Stimulated activated CD4-positive, alpha-beta T cell treated with anti-CD3 and anti-CD28 coated beads, Interleukin-1b, Interleukin-23, amount 100 ng/mL, for 24 hours (primary cell): ENCODE results near the gene NXF1.
"Not testable (repeated sequence)": the region's sequence is repeated elsewhere in the genome, so short reads cannot be mapped to it uniquely, and the experiment has no call there.

Source experiments
- DNase-seq, 4 experiments: peaks; one replicate each; pipeline ENCODE4 v3.0.0-alpha.2; 2020; ENCODE audit warnings: low read depth in 4 of 4, low spot score in 1 of 4

The NXF1 gene

GRCh38 chr11:62788991-62789390, 16.2 kb downstream of the NXF1 start:
- DNase-seq, result no peak

- peak; percentile 97 to 100 (median 98) for DNase-seq
These were observed 18.1 kb downstream of the NXF1 start, which contains the start of gene TMEM179B for GRCh38 chr11:62787005-62787759. TMEM179B (plus strand) TSS chr11:62787402; CDS start chr11:62787432, 30 bp downstream.

- DNase-seq, result peak; percentile 62 to 77 (median 64)
These were observed 18.8 kb downstream of the NXF1 start for GRCh38 chr11:62786318-62787004.

GRCh38 chr11:62782753-62783152, 22.5 kb downstream of the NXF1 start:
- no peak for DNase-seq

- no peak for DNase-seq
These were observed 26.8 kb downstream of the NXF1 start for GRCh38 chr11:62778441-62778840.

- no peak for DNase-seq
These were observed 27.9 kb downstream of the NXF1 start for GRCh38 chr11:62777389-62777788.

GRCh38 chr11:62775646-62776045, 29.6 kb downstream of the NXF1 start:
- no peak for DNase-seq

GRCh38 chr11:62774407-62774806, 30.8 kb downstream of the NXF1 start:
- no peak for DNase-seq

- peak; percentile 88 to 97 (median 89) for DNase-seq
These were observed 33.9 kb downstream of the NXF1 start, which contains the start of gene TAF6L for GRCh38 chr11:62771144-62772021. TAF6L (plus strand) TSS chr11:62771396; CDS start chr11:62775784, 4,388 bp downstream.

GRCh38 chr11:62770778-62771143, 34.5 kb downstream of the NXF1 start:
- DNase-seq, result no peak

- not testable (repeated sequence) for DNase-seq
These were observed 44.4 kb downstream of the NXF1 start for GRCh38 chr11:62760867-62761227.

- DNase-seq, result no peak
These were observed 47.1 kb downstream of the NXF1 start for GRCh38 chr11:62757846-62758788.

- DNase-seq, result no peak
These were observed 50.1 kb downstream of the NXF1 start for GRCh38 chr11:62755086-62755615.

GRCh38 chr11:62753736-62754603, 51.3 kb downstream of the NXF1 start, which contains the start of gene ZBTB3:
ZBTB3 (minus strand) TSS chr11:62754160; CDS start chr11:62753664, 496 bp downstream.
- DNase-seq, result peak; percentile 94 to 97 (median 94)

GRCh38 chr11:62752994-62753735, 52.1 kb downstream of the NXF1 start:
- no peak for DNase-seq

GRCh38 chr11:62752177-62752785, 53.0 kb downstream of the NXF1 start:
- no peak for DNase-seq

- DNase-seq, result not testable (repeated sequence)
These were observed 55.3 kb downstream of the NXF1 start for GRCh38 chr11:62749931-62750330.
